Measurements from ENCODE around the gene PCDHGA1.

- TF ChIP-seq CTCF (IDR thresholded peaks at IDR 0.05; ENCODE audit: low read length) (no peak), EZH2 (optimal IDR thresholded peaks at IDR 0.05; ENCODE audit: low read depth, low read length) (no peak), EZH2phosphoT487 (IDR thresholded peaks at IDR 0.05; ENCODE audit: low read length) (no peak)
These were observed 156.8 kb downstream of the PCDHGA1 start for GRCh38 chr5:141487131-141487530.
